GM23338 (cell line): Measurements from ENCODE around the gene RAB44. TPM values are rescaled to one million over a fixed set of nuclear protein-coding genes. Genes with fewer than 3 reads are reported as not detected.

Experiments
- ATAC-seq: fragments of 200-7000 bp; cut with Tn5 transposase; 3 replicates; pipeline ENCODE4 v1.9.1; 2020
- DNase-seq: peaks from one replicate; pipeline ENCODE4 v3.0.0-alpha.2; 2015; ENCODE audit warnings: low spot score
- H2AFZ ChIP-seq: fragments of 200-600 bp; sonication (generic); 2 replicates; pipeline ENCODE4 v1.8.0; 2016; ENCODE audit warnings: antibody characterized with exemption, mild to moderate bottlenecking, moderate library complexity
- H3F3A ChIP-seq: fragments of 200-600 bp; sonication (generic); replicated peaks from 2 replicates; pipeline ENCODE4 v1.8.0; 2017; ENCODE audit warnings: antibody characterized with exemption, mixed run types, low read depth
- H3K27ac ChIP-seq: fragments of 200-600 bp; sonication (generic); 2 replicates; pipeline ENCODE4 v1.6.1; 2016; ENCODE audit warnings: low read depth
- H3K27me3 ChIP-seq: fragments of 200-600 bp; sonication (generic); 2 replicates; pipeline ENCODE4 v1.8.0; 2016; ENCODE audit warnings: mild to moderate bottlenecking, mixed run types, moderate library complexity; ENCODE audit not compliant: insufficient read depth
- H3K36me3 ChIP-seq: fragments of 200-600 bp; sonication (generic); 2 replicates; pipeline ENCODE4 v1.8.0; 2016; ENCODE audit warnings: mild to moderate bottlenecking; ENCODE audit not compliant: insufficient read depth
- H3K4me1 ChIP-seq: fragments of 200-600 bp; sonication (generic); 2 replicates; pipeline ENCODE4 v1.8.0; 2016; ENCODE audit warnings: mild to moderate bottlenecking, moderate library complexity; ENCODE audit not compliant: insufficient read depth
- H3K4me2 ChIP-seq: fragments of 200-600 bp; sonication (generic); 2 replicates; pipeline ENCODE4 v1.7.1; 2017; ENCODE audit warnings: mixed run types
- H3K4me3 ChIP-seq: fragments of 200-600 bp; sonication (generic); 2 replicates; pipeline ENCODE4 v1.6.1; 2016; ENCODE audit warnings: mixed run types
- H3K79me2 ChIP-seq: fragments of 200-600 bp; sonication (generic); replicated peaks from 2 replicates; pipeline ENCODE4 v1.8.0; 2017; ENCODE audit warnings: mild to moderate bottlenecking; ENCODE audit not compliant: insufficient read depth
- H3K9me2 ChIP-seq: fragments of 200-600 bp; sonication (generic); 2 replicates; pipeline ENCODE4 v1.8.0; 2017; ENCODE audit not compliant: insufficient read depth
- H4K20me1 ChIP-seq: fragments of 200-600 bp; sonication (generic); replicated peaks from 2 replicates; pipeline ENCODE4 v1.8.0; 2017; ENCODE audit warnings: mild to moderate bottlenecking; ENCODE audit not compliant: insufficient read depth
- H3K27ac Mint-ChIP-seq: 2 replicates; pipeline ENCODE4 v1.8.0; 2020; ENCODE audit warnings: inconsistent platforms, mild to moderate bottlenecking, moderate library complexity, mixed read lengths
- H3K27me3 Mint-ChIP-seq: 3 replicates; pipeline ENCODE4 v1.8.0; 2022; ENCODE audit warnings: low read depth, mild to moderate bottlenecking, moderate library complexity, mixed read lengths, inconsistent platforms; ENCODE audit not compliant: insufficient read depth, poor library complexity
- H3K36me3 Mint-ChIP-seq: 3 replicates; pipeline ENCODE4 v1.8.0; 2021; ENCODE audit warnings: low read depth, mild to moderate bottlenecking, inconsistent platforms, moderate library complexity, mixed read lengths
- H3K4me1 Mint-ChIP-seq: 3 replicates; pipeline ENCODE4 v1.8.0; 2020; ENCODE audit warnings: mild to moderate bottlenecking, inconsistent platforms, mixed read lengths
- H3K4me3 Mint-ChIP-seq: 3 replicates; pipeline ENCODE4 v1.8.0; 2021; ENCODE audit warnings: moderate library complexity, mild to moderate bottlenecking, inconsistent platforms, mixed read lengths
- H3K9me3 Mint-ChIP-seq: 3 replicates; pipeline ENCODE4 v1.8.0; 2020; ENCODE audit warnings: moderate library complexity, mild to moderate bottlenecking, inconsistent platforms, mixed read lengths
- CREB1 ChIP-seq: fragments of 250-450 bp; sonication (Bioruptor Pico); IDR thresholded peaks from 2 replicates; pipeline ENCODE4 v1.5.0; 2020; ENCODE audit warnings: low read depth, mild to moderate bottlenecking, moderate library complexity
- EZH2 ChIP-seq: fragments of 200-600 bp; sonication (generic); IDR thresholded peaks from one replicate; pipeline ENCODE4 v1.8.0; 2017; ENCODE audit warnings: antibody characterized with exemption, mild to moderate bottlenecking, low read depth; ENCODE audit not compliant: unreplicated experiment
- NANOG ChIP-seq: IDR thresholded peaks from 2 replicates; pipeline ENCODE4 v1.6.1; 2016; ENCODE audit warnings: antibody characterized with exemption, borderline replicate concordance
- POLR2AphosphoS5 ChIP-seq: IDR thresholded peaks from 2 replicates; pipeline ENCODE4 v1.6.1; 2016; ENCODE audit warnings: antibody characterized with exemption, low read depth
- STAT1 ChIP-seq: IDR thresholded peaks from one replicate; pipeline ENCODE4 v1.6.1; 2016; ENCODE audit warnings: antibody characterized with exemption; ENCODE audit not compliant: unreplicated experiment
- ZNF114 ChIP-seq: fragments of 250-450 bp; sonication (Bioruptor Pico); IDR thresholded peaks from 2 replicates; pipeline ENCODE4 v1.5.0; 2020; ENCODE audit warnings: mild to moderate bottlenecking, moderate library complexity
- ZNF331 ChIP-seq: fragments of 250-450 bp; sonication (Bioruptor Pico); IDR thresholded peaks from 2 replicates; pipeline ENCODE4 v1.5.0; 2020; ENCODE audit warnings: low read depth, mild to moderate bottlenecking, moderate library complexity
- long read RNA-seq: library from polyadenylated mRNA; unstranded; transcript quantifications from one replicate; pipeline ENCODE4 v2.0.0, GENCODE V29; 2020; ENCODE audit not compliant: unreplicated experiment
- polyA plus RNA-seq: library from polyadenylated mRNA; unstranded; fragments of >200 nt; fragmentation: Nextera tagmentation; extraction: Ambion mirVana; gene quantifications from 2 replicates; pipeline ENCODE4 v1.2.1, GENCODE V29; 2016
- total RNA-seq: library from RNA; depleted of rRNA; stranded (reverse); fragments of >200 nt; shearing (Covaris generic); gene quantifications from 2 replicates; pipeline ENCODE4 v1.2.3, GENCODE V29; 2014; rRNA removed
- TF ChIP-seq, protein P1 (sequence below): IDR thresholded peaks from 2 replicates; pipeline ENCODE4 v1.6.1; 2016; ENCODE audit warnings: antibody characterized with exemption
- TF ChIP-seq, protein P2 (sequence below): IDR thresholded peaks from one replicate; pipeline ENCODE4 v1.6.1; 2018; ENCODE audit warnings: antibody characterized with exemption; ENCODE audit not compliant: unreplicated experiment
- TF ChIP-seq, protein P3 (sequence below): fragments of 250-450 bp; sonication (Bioruptor Pico); IDR thresholded peaks from 2 replicates; pipeline ENCODE4 v1.5.0; 2020; ENCODE audit warnings: mild to moderate bottlenecking, moderate library complexity
- TF ChIP-seq, protein P4 (sequence below), 2 experiments: fragments of 200-600 bp in 1 of 2; sonication (generic) in 1 of 2; conservative IDR thresholded peaks; 2 replicates each; pipeline versions ENCODE4 v1.5.1 to v1.6.1; 2016 to 2017; ENCODE audit warnings: antibody characterized with exemption in 2 of 2, low read depth in 2 of 2, mild to moderate bottlenecking in 2 of 2, moderate library complexity in 1 of 2

RAB44 gene, protein sequence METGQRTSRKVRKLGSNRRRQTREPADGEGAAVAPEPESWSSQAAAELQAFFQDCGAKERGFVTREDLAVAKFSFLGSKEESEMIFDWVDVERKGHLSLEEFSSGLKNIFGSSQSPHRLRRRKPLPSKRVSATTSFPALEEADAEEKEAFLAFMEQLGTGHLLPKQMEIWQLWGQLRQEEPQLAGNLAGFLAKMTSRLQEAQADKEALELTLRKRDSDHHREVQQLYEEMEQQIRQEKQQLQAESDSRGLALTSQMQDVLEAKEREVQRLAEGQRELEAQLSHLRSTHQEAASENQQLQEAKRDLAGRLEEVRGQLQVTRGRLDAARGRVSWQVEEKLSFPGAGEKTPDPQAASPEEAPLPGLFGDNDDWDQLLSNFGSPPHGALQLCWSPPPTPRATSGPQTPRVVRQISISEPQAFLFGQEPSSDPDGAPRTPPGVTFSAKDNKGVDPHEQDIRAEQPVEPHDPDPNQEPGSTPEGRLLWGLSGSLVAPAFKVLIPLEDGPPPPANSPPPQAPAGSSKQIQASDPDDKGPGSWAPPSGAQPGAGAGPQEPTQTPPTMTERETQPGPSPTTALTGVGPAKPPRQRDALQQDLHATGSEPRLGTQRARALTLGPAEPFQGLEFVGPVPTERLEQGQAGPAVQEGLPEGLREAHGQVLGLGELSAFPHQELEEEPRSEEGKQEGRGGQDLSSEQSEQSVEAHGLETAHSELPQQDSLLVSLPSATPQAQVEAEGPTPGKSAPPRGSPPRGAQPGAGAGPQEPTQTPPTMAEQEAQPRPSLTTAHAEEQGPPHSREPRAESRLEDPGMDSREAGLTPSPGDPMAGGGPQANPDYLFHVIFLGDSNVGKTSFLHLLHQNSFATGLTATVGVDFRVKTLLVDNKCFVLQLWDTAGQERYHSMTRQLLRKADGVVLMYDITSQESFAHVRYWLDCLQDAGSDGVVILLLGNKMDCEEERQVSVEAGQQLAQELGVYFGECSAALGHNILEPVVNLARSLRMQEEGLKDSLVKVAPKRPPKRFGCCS
- total RNA-seq (not detected in 2 replicates), polyA plus RNA-seq (not detected in 2 replicates)
- long read RNA-seq = 0 reads

DNA sequence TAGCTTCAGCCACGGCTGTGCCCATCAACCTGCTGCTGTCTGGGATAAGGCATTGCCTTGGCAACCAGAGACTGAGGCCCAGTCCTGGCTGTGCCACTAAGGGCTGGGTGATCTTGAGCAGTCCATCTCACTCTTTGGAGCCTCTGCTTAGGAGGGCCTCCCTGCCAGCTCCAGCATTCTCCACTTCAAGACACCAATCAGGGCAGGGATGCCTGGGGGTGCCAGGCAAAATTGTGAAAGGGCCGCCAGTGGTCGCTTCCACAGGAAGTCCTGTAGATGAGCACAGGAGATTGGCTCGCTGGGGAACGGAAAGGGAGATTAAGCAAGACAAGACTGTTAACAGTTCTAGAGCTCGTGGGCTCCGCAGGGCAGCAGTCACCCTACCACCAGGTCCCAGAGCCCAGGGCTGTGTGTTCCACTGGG, at the start of gene RAB44:
RAB44 (plus strand) TSS at position 346 of the 423 bp plus-strand sequence. CDS start 6,410 bp downstream, outside the sequence.
- Histone ChIP-seq H3K36me3 (no peaks in the 10 kb centered on the region), H3K27me3 (no peaks in the 10 kb centered on the region), H3K4me2 (no peak within 1 kb of the TSS), H2AFZ (no peak within 1 kb of the TSS), H4K20me1 (no peaks in the 10 kb centered on the region), H3K4me3 (no peak within 1 kb of the TSS), H3K9me2 (no peaks in the 10 kb centered on the region), H3F3A (no peaks in the 10 kb centered on the region), H3K27ac (no peak within 1 kb of the TSS), H3K4me1 (no peaks in the 10 kb centered on the region), H3K79me2 (no peaks in the 10 kb centered on the region)
- Mint-ChIP-seq H3K27me3 (peaks cover 1% of the 10 kb centered on the region), H3K36me3 (no peaks in the 10 kb centered on the region), H3K9me3 (no peaks in the 10 kb centered on the region), H3K27ac (no peak within 1 kb of the TSS), H3K4me3 (no peak within 1 kb of the TSS), H3K4me1 (peaks cover 2% of the 10 kb centered on the region; the same call in 2 of the 3 replicates)
- no peak for ATAC-seq
- DNase-seq = no peak
- TF ChIP-seq ZNF114 (CRISPR knock-in tag) (no peak), ZNF331 (CRISPR knock-in tag) (no peak), NANOG (no peak), CREB1 (CRISPR knock-in tag) (no peak), STAT1 (no peak), POLR2AphosphoS5 (no peak), EZH2 (no peak)
- TF ChIP-seq, protein P1, sequence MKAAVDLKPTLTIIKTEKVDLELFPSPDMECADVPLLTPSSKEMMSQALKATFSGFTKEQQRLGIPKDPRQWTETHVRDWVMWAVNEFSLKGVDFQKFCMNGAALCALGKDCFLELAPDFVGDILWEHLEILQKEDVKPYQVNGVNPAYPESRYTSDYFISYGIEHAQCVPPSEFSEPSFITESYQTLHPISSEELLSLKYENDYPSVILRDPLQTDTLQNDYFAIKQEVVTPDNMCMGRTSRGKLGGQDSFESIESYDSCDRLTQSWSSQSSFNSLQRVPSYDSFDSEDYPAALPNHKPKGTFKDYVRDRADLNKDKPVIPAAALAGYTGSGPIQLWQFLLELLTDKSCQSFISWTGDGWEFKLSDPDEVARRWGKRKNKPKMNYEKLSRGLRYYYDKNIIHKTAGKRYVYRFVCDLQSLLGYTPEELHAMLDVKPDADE = no peak
- TF ChIP-seq, protein P2, sequence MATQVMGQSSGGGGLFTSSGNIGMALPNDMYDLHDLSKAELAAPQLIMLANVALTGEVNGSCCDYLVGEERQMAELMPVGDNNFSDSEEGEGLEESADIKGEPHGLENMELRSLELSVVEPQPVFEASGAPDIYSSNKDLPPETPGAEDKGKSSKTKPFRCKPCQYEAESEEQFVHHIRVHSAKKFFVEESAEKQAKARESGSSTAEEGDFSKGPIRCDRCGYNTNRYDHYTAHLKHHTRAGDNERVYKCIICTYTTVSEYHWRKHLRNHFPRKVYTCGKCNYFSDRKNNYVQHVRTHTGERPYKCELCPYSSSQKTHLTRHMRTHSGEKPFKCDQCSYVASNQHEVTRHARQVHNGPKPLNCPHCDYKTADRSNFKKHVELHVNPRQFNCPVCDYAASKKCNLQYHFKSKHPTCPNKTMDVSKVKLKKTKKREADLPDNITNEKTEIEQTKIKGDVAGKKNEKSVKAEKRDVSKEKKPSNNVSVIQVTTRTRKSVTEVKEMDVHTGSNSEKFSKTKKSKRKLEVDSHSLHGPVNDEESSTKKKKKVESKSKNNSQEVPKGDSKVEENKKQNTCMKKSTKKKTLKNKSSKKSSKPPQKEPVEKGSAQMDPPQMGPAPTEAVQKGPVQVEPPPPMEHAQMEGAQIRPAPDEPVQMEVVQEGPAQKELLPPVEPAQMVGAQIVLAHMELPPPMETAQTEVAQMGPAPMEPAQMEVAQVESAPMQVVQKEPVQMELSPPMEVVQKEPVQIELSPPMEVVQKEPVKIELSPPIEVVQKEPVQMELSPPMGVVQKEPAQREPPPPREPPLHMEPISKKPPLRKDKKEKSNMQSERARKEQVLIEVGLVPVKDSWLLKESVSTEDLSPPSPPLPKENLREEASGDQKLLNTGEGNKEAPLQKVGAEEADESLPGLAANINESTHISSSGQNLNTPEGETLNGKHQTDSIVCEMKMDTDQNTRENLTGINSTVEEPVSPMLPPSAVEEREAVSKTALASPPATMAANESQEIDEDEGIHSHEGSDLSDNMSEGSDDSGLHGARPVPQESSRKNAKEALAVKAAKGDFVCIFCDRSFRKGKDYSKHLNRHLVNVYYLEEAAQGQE = no peak
- TF ChIP-seq, protein P3, sequence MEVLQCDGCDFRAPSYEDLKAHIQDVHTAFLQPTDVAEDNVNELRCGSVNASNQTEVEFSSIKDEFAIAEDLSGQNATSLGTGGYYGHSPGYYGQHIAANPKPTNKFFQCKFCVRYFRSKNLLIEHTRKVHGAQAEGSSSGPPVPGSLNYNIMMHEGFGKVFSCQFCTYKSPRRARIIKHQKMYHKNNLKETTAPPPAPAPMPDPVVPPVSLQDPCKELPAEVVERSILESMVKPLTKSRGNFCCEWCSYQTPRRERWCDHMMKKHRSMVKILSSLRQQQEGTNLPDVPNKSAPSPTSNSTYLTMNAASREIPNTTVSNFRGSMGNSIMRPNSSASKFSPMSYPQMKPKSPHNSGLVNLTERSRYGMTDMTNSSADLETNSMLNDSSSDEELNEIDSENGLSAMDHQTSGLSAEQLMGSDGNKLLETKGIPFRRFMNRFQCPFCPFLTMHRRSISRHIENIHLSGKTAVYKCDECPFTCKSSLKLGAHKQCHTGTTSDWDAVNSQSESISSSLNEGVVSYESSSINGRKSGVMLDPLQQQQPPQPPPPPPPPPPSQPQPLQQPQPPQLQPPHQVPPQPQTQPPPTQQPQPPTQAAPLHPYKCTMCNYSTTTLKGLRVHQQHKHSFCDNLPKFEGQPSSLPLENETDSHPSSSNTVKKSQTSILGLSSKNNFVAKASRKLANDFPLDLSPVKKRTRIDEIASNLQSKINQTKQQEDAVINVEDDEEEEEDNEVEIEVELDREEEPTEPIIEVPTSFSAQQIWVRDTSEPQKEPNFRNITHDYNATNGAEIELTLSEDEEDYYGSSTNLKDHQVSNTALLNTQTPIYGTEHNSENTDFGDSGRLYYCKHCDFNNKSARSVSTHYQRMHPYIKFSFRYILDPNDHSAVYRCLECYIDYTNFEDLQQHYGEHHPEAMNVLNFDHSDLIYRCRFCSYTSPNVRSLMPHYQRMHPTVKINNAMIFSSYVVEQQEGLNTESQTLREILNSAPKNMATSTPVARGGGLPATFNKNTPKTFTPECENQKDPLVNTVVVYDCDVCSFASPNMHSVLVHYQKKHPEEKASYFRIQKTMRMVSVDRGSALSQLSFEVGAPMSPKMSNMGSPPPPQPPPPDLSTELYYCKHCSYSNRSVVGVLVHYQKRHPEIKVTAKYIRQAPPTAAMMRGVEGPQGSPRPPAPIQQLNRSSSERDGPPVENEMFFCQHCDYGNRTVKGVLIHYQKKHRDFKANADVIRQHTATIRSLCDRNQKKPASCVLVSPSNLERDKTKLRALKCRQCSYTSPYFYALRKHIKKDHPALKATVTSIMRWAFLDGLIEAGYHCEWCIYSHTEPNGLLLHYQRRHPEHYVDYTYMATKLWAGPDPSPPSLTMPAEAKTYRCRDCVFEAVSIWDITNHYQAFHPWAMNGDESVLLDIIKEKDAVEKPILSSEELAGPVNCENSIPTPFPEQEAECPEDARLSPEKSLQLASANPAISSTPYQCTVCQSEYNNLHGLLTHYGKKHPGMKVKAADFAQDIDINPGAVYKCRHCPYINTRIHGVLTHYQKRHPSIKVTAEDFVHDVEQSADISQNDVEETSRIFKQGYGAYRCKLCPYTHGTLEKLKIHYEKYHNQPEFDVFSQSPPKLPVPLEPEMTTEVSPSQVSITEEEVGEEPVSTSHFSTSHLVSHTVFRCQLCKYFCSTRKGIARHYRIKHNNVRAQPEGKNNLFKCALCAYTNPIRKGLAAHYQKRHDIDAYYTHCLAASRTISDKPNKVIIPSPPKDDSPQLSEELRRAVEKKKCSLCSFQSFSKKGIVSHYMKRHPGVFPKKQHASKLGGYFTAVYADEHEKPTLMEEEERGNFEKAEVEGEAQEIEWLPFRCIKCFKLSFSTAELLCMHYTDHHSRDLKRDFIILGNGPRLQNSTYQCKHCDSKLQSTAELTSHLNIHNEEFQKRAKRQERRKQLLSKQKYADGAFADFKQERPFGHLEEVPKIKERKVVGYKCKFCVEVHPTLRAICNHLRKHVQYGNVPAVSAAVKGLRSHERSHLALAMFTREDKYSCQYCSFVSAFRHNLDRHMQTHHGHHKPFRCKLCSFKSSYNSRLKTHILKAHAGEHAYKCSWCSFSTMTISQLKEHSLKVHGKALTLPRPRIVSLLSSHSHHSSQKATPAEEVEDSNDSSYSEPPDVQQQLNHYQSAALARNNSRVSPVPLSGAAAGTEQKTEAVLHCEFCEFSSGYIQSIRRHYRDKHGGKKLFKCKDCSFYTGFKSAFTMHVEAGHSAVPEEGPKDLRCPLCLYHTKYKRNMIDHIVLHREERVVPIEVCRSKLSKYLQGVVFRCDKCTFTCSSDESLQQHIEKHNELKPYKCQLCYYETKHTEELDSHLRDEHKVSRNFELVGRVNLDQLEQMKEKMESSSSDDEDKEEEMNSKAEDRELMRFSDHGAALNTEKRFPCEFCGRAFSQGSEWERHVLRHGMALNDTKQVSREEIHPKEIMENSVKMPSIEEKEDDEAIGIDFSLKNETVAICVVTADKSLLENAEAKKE (CRISPR knock-in tag) = no peak
- TF ChIP-seq, protein P4, sequence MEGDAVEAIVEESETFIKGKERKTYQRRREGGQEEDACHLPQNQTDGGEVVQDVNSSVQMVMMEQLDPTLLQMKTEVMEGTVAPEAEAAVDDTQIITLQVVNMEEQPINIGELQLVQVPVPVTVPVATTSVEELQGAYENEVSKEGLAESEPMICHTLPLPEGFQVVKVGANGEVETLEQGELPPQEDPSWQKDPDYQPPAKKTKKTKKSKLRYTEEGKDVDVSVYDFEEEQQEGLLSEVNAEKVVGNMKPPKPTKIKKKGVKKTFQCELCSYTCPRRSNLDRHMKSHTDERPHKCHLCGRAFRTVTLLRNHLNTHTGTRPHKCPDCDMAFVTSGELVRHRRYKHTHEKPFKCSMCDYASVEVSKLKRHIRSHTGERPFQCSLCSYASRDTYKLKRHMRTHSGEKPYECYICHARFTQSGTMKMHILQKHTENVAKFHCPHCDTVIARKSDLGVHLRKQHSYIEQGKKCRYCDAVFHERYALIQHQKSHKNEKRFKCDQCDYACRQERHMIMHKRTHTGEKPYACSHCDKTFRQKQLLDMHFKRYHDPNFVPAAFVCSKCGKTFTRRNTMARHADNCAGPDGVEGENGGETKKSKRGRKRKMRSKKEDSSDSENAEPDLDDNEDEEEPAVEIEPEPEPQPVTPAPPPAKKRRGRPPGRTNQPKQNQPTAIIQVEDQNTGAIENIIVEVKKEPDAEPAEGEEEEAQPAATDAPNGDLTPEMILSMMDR (conservative IDR thresholded peaks at IDR 0.05; ENCODE audit: low read depth in 2 of 2) = no peak
